RKO (cell line): ENCODE data around the gene GRIFIN.

Experiments
- DNase-seq: peaks from one replicate; pipeline ENCODE4 v3.0.0-alpha.2; 2016; ENCODE audit warnings: low spot score

GRIFIN gene, protein sequence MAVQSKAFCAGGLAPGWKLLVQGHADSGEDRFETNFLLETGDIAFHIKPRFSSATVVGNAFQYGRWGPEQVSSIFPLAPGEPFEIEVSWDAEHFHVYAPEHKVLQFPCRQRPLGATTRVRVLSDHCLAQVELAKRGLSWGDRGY

DNA sequence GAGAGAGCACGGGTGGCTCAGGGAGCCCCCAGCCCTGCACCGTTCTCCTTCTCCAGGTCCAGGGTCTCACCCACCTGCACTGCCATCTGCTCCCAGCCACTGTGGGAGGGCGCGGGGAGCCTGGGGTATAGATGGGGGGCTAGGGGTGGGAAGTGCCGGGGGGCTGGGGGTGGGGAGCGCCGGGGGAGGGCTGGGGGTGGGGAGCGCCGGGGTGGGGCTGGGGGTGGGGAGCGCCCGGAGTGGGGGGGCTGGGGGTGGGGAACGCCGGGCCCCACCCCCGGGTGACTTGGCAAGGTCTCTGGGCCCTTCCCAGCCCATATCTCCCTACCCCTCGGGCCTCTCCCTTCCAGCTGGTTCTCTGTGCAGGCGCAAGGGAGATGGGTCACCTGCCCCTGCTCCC, at the start of gene GRIFIN:
TSS of gene GRIFIN (minus strand) at position 101 of the 400 bp plus-strand sequence. CDS start at position 86, 15 bp downstream.
- DNase-seq = no peak

DNA sequence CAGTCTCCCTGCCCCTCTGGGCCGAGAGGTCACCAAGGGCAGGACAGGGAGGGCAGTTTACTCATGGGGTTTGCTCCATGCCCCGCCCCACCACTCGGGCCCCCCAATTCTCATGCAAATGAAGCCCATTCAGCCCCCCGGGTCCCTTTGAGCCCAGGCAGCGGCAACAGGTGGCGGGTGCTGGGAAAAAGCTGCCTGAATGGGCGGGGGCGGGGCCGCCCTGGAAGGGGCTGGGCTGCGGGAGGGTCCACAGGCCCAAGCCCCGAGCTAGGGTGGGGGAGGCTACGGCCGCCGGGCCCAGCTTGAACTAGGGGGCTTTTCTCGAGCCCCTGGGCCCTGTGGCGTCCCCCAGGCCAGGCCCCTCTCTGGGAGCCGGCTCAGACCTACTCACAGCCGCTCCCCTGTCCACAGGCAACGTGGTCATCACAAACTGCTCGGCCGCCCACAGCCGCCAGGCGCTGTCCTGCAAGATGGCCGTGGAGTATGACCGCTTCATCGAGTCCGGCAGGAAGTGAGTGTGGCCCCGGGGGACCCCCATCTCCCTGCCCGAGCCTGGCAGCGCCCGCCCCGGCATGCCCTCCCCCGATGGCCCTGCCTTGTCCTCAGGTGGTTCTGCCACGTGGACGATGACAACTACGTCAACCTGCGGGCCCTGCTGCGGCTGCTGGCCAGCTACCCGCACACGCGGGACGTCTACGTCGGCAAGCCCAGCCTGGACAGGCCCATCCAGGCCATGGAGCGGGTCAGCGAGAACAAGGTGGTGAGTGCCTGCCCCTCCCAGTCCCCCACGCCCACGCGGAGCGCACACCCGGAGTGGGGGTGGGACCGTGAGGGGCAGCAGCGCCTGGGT, 48.8 kb upstream of the GRIFIN start:
- no peak for DNase-seq

DNA sequence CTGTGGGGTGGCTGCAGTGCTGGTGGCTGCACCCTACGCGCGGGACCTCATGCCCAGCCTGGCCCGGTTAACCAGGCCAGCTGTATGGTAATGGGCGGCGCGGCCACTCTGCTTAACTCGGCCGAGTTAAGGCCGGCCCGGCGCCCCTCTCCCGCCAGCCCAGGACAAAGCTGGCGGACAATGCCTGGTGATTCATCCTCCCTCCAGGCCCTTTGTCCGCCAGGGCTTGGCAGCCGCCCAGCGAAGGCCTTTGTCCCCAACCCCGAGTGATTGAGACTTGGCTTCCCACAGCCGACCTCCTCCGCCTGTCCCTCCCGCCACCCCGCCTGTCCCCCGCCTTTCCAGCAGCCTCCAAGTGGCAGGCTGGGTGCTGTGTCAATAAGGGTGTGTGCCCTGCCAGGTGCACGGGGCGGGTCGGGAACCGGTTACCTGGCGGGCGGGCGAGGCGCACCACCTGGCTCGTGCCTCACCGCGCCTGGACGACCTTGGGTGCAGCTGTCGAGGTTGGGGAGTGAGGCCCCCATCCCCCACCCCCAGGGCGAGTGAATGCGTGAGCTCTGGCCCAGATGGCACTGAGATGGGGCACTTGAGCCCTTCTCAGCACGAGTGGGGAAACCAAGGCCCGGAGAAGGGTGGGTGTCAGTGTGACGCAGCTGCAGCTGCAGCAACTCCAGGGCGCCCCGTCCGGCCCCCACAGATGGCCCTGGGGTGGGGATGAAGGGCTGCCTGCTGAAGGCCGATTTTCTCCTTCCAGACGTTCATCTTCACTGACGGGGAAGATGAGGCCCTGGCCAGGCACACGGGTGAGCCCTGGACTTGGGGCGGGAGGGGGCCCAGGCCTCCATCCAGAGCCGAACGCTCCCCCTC, 48.0 kb upstream of the GRIFIN start:
- no peak for DNase-seq

DNA sequence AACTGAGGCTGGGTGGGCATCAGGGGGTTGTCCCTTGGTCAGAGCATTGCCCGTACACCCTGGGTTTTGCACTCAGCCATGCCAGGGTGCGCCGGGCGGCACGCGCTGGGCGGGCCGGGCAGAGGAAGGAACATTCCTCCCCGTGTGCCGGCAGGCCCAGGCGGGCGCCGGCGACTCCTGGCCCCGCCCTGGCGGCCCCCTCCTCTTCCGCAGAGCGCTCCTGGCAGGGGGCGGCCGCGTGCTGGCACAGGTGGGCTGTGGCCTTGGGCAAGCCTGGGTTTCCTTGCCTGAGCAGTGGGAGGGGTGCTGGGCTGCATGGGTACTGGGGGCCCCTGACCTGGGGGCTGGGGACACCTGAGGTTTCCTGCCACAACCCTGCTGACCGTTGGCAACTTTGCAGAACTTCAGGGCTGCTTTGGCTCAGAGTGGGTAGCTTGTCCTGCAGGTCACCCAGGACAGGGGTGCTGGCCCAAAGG, 47.3 kb upstream of the GRIFIN start:
- DNase-seq = no peak

DNA sequence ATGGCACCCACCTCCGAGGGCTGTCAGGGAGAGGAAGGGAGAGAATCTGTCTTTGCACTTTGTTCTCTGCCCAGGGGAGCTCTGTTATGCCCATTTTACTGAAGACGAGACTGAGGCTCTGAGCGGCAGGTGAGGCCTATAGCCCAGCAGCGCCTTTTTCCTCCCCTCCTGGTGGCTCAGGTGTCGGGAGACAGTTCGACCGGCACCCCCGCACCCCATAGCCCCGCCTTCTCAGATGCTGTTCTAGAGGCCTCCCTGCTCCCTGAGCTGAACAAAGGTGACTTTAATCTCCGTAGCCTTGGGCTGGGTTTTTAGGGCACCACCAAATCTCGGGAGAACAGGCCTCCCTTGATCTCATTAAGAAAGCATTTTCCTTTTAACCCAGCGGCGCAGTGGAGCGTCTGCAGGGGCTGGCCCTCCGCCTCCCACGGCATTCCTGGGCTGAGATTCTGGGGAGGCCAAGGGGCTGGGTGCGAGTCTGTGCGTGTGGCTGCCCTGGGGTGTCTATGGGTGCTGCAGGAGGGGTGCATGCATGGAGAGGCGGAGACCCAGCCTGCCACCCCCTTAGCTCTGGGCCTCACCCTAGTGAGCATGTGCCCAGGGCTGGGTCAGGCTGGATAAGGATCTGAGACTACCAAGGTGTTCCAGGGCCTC, 46.7 kb upstream of the GRIFIN start:
- no peak for DNase-seq

DNA sequence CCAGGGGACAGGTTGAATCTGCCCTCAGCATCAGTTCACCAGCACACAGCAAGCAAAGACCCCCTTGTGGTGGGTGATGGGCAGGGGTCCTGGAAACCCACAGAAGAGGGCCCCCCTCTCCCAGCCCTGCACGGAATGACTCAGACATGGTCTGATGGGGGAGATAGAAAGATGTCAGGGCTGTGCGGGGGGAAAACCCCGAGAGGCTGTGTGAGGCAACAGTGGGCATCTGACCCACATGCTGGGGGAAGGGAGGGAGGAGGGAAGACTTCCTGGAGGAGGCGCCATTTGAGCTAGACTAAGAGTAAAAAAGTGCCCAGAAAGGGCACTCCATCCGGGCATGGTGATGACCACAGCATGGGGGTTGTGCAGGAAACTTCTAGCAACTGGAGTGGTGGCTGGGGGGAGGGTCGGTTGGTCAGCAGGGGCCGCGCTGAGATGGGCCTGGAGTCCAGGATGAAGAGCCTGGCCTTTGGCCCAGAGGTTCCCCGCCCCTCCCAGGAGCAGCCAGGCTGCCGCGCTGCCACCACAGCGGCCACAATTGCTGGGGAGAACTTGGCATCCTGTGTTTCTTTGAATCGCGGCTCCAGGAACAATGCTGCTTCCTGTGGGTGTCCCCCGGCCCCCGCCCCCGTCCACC, 45.9 kb upstream of the GRIFIN start:
- no peak for DNase-seq

DNA sequence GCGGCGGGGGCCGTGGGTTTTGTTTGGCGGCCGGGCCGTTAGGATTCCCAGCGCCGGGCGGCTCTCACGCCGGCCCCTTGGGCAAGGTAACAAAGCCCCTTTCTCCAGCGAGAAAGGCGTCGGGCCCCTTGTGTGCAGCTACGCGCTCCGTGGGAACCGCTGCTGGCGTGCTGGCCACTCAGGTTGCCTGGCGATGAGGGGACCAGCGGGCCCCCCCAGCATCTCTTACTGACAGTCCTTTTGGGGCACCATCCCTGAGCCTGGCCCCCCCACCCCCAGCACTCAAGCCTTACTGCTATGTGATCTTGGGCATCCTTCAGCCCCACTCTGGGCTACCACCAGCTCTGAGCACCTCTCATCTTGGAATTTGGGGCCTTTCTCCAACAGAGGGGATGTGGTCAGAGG, 45.1 kb upstream of the GRIFIN start:
- DNase-seq = no peak

DNA sequence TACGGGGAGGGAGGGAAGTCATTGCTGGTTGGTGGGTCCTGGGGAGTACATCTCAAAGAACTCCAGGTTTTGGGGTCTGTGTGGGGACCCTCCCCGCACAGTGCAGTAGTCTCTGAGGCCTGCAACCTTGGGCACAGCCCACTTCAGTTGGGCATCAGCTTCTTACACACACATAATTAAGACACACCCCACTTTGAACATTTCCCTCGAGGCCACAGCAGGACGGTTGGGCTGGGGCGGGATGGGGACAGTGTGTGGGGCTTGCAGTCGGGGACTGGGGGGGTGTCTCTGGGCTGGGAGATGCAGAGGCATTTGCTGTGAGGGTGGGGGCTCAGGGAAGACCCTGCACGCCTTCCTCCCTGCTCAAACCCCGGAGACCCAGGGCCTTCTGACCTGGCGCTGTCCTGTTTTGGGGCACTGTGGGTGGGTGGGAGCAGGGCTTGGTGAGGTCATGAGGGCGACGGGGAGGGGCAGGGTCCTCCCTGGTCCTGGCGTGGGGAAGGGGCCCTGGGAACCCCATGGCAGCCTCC, 44.6 kb upstream of the GRIFIN start:
- no peak for DNase-seq

DNA sequence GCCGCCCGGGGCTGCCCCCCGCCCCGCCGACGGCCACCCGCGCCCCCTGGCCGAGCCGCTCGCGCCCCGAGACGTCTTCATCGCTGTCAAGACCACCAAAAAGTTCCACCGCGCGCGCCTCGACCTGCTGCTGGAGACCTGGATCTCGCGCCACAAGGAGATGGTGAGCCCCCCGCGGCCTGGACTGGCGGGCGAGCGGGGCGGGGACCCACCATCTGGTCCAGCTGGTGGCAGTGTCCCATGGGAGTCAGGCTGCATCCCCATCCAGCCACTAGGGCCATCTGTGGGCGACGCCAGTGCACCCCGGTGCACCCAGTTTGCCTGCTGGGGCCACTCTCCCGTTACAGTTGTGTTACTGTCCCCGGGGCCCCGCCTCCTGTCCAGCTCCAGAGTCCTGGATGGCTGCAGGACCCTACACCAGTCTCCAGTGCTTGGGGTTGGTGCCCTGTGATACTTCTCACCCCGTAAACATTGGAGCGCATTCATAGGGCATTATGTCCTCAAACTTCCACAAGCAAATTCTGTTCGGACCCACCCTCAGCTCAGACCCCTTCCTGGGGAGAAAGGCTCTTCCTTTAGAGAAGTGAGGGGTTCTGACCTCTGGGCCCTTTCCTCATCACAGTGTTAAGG, 44.0 kb upstream of the GRIFIN start:
- peak; percentile 67 for DNase-seq

DNA sequence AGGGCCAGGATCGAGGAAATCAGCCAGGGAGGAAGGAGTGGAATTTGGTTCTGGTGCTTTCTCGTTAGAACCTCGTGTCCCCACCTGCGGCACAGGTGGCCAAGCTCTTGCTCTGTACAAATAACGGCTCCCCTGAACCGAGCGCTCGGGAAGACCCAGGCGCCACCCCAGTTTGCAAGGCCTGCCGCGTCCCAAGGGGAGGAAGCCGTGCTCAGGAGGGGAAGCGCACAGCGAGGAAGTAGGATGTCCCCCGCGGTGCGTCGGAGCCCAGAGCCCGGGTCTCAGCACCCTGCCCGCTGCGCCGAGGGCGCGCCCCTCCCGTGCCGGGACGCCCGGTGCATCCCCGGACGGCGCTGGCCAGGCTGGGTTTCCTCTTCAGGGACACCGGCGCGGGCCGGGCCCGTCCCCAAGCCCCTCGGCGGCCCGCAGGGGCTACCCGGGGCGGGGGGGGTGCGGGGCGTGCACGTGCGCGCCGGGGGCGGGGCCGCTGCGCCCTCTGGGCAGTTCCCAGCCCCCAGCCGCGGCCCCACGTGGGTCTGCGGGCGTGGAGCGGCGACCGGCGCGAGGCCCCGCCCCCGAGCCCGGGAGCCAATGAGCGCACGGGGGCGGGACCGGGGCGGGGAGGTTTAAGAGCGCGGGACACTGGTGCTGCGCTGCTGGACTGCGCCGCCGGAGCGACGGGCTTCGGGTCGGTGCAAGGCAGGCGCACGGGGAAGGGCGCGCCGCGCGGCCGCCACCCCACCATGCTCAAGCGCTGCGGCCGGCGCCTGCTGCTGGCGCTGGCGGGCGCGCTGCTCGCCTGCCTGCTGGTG, 43.1 kb upstream of the GRIFIN start, which contains the start of gene LFNG:
TSS of gene LFNG (plus strand) at position 656 of the 812 bp plus-strand sequence. CDS start at position 744, 88 bp downstream.
- peak; percentile 87 for DNase-seq

DNA sequence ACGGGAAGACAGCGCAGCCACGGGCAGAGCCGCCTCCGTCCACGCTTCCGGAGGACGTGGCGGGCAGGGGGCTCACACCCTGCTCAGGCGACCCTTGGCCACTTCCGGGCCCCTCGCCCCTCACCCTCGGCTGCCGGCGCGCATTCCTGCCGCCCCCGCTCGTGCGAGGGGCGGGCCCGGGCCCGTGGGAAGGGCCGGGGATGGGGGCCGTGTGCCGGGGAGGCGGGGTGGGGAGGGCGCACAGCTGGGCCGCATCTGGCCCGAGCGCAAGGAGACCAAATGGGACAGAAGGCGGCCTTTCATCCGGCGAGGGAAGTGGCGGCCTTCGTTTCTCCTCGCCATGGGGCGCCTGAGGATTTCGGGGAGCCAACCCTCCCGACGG, 42.5 kb upstream of the GRIFIN start:
- no peak for DNase-seq

DNA sequence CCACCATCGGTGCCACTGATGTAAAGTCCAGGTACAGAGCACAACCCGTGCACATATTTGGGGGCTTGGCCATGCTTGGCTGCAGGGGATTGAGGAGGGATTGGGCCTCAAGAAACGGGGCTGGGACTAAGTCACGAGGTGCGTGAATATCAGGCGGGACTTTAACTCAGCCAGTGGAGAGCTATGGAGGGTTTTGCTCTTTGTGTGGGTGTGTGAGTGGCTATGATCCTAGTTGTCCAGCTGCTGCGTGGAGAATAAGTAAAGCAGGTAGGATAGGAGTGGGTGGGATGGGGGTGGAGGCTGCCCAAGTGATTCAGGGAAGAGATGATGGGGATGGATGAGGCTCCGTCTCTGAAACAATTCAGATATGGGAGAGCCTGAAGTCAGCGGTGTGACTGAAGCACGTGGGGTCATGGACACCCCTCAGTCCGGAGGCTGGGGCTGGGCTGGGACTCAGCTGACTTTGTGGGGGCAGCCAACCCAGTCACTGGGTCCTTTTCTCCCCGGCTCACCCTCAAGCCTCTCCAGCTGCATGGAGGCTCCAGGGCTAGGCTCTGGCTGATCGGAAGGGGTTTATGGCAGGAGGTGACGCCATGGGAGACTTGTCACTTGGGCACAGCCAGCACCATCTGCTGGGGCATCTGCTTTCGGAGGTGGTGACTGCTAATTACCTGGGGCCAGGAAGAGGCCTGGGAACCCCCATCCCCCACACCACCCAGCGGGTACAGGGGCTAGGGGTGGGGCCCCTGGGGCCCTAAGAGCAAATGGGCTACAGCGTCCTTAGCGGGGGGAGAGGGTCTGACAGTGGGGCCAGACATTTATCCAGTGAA, 41.7 kb upstream of the GRIFIN start:
- DNase-seq = no peak

DNA sequence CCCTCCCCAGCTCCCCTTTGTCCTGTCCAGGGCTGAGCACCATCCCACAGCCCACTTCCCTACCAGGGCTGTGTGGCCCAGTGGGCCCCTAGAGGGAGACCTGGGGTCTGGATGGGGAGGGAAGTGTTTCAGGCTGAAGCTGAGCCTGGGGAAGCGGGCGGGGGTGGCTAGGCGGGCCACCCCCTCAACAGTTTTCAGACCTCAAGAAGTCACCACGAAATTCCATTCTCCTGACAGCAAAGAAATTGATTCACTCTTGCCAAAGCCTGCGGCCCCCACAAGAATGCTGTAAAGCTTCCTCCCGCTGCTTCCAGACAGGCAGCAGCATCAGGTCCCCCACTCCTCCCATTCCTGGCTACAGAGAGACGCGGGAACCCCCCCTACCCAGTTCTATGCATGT, 40.8 kb upstream of the GRIFIN start:
- peak; percentile 60 for DNase-seq

DNA sequence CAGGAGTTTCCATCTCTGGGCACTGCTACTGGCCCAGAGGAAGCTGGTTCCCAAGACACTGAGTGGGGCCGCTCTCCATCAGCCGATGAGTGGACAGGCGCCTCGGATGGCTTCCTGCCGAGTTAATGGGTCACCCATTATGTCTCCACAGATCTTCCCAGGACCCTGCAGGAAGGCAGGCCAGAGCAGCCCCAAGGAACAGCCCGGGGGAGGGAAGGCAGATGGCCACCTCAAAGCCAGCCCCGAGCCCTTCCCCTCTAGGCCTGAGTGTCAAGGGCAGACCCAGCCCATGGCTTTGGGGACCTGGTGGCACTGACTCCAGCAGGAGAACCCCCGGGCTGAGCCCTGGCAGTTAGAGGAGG, 40.0 kb upstream of the GRIFIN start:
- DNase-seq = no peak

DNA sequence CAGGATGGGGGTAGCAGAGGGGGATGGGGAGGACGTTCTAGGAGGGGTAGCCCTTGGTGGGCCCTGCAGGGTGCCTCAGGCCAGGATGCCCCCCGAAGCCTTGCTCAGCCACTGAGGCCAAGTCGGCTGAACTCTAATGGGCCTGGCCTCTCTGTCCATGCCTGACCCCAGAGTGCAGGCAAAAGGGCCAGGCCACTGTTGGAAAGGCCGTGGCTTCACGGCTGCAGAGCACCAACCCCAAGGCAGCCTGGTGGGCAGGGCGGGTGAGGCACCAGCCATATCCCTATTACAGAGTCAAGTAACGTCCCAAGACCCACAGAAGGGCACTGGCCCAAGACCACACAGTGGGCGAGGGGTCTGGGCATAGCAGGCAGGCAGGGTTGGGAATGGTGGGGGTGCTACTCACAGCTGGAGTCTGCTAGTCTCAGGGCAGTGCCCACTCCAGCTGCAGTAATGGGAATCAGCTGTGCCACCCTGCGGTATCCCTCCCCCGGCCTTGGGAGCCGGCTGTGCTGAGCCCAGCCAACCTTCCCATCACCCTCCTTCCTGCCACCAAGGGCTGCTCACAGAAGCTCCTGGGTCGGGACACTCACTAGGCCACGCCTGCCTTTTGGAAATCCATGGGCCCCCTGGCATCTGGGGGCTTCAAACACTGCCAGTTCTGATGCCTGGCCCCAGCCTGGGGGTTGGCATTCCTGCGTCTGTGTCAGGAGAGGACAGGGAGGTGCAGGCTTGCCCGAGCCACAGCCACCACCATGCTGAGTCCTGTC, 39.4 kb upstream of the GRIFIN start:
- no peak for DNase-seq

DNA sequence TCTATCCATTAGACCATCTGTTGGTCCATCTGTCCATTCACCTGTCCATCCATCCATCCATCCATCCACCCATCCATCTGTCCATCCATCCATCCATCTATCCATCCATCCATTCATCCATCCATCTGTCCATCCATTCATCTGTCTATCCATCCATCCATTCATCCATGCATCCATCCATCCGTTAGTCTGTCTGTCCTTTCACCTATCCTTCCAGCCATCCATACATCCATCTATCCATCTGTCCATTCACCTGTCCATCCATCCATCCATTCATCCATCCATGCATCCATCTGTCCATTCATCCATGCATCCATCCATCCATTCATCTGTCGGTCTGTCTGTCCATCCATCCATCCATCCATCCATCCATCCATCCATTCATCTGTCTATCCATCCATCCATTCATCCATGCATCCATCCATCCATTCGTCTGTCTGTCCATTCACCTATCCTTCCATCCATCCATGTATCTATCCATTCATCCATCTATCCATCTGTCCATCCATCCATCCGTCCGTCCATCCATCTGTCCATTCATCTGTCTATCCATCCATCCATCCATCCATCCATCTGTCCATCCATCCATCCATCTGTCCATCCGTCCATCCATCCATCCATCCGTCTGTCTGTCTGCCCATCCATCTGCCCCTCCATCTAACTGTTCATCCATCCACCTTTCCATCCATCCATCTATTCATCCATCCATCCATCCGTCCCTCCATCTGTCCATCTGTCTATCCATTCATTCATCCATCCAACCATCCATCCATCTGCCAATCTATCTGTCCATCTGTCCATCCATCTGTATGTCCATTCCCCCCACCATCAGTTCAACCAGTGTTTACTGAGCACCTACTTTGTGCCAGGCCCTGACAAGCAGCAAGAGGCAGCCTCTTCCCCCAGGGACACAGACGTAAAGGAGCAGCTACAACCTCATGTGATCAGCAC, 38.5 kb upstream of the GRIFIN start:
- DNase-seq = no peak

DNA sequence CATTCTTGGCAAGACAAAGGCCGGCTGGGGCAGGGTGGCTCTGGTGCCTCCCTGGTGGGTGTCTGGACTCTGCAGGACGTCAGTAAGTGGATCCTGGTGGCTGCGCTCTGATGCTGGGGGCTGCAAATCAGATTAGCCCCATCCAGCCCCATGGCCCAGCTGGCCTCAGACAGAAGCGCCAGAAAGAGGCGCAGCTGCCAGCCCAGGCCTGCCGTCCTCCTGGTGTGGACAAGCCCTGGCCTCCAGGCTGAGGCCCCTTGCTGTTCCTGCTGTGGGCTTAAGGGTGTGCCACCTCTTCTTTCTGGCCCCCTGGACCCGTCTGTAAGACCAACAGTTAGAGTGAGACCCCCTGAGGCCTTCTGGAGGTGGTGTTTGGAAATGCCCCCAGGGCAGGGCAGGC, 37.5 kb upstream of the GRIFIN start:
- no peak for DNase-seq
